Loucy (cell line): ENCODE data around the gene CCNJL.

ENCODE experiments used
- H2AFZ ChIP-seq: fragments of 200-600 bp; sonication (generic); 2 replicates; pipeline ENCODE4 v1.6.0; 2016; ENCODE audit warnings: antibody characterized with exemption, mild to moderate bottlenecking, low read length, moderate library complexity
- H3F3A ChIP-seq: fragments of 200-600 bp; 2 replicates; pipeline ENCODE4 v1.6.0; 2016; ENCODE audit warnings: antibody characterized with exemption, low read depth, mild to moderate bottlenecking
- H3K27me3 ChIP-seq: fragments of 200-600 bp; sonication (generic); 2 replicates; pipeline ENCODE4 v1.6.1; 2014; ENCODE audit warnings: low read length, mild to moderate bottlenecking; ENCODE audit not compliant: insufficient read depth, poor library complexity, severe bottlenecking
- H3K36me3 ChIP-seq: fragments of 200-600 bp; sonication (generic); 2 replicates; pipeline ENCODE4 v1.6.1; 2016; ENCODE audit warnings: low read length; ENCODE audit not compliant: insufficient read depth
- H3K4me1 ChIP-seq: fragments of 200-600 bp; sonication (generic); 2 replicates; pipeline ENCODE4 v1.5.1; 2014; ENCODE audit warnings: low read length, mild to moderate bottlenecking; ENCODE audit not compliant: insufficient read depth, poor library complexity, severe bottlenecking
- H3K4me2 ChIP-seq: fragments of 200-600 bp; sonication (generic); 2 replicates; pipeline ENCODE4 v1.6.0; 2014; ENCODE audit warnings: antibody characterized with exemption, low read length, low read depth, mild to moderate bottlenecking; ENCODE audit not compliant: poor library complexity, severe bottlenecking
- H3K4me3 ChIP-seq: fragments of 200-600 bp; sonication (generic); 2 replicates; pipeline ENCODE4 v1.5.1; 2014; ENCODE audit warnings: low read length, mild to moderate bottlenecking, mixed read lengths; ENCODE audit not compliant: poor library complexity, severe bottlenecking
- H3K79me2 ChIP-seq: fragments of 200-600 bp; sonication (generic); 2 replicates; pipeline ENCODE4 v1.6.1; 2014; ENCODE audit warnings: low read length; ENCODE audit not compliant: insufficient read depth
- H3K9ac ChIP-seq: fragments of 200-600 bp; sonication (generic); 2 replicates; pipeline ENCODE4 v1.6.0; 2014; ENCODE audit warnings: mild to moderate bottlenecking, low read depth, low read length, moderate library complexity; ENCODE audit not compliant: poor library complexity, severe bottlenecking
- H3K9me2 ChIP-seq: fragments of 200-600 bp; sonication (generic); replicated peaks from 2 replicates; pipeline ENCODE4 v1.6.1; 2016; ENCODE audit warnings: low read depth, low read length, mixed read lengths
- H3K9me3 ChIP-seq: fragments of 200-600 bp; sonication (generic); 2 replicates; pipeline ENCODE4 v1.6.1; 2014; ENCODE audit warnings: mild to moderate bottlenecking, antibody characterized with exemption, low read length, low read depth; ENCODE audit not compliant: insufficient read depth
- H4K20me1 ChIP-seq: fragments of 200-600 bp; sonication (generic); 2 replicates; pipeline ENCODE4 v1.6.0; 2014; ENCODE audit warnings: antibody characterized with exemption, low read length, mild to moderate bottlenecking; ENCODE audit not compliant: insufficient read depth, poor library complexity, severe bottlenecking
- CTCF ChIP-seq: fragments of 200-600 bp; sonication (generic); conservative IDR thresholded peaks from 2 replicates; pipeline ENCODE4 v1.5.1; 2014; ENCODE audit warnings: mild to moderate bottlenecking, antibody characterized with exemption, low read length
- EZH2phosphoT487 ChIP-seq: fragments of 200-600 bp; IDR thresholded peaks from 2 replicates; pipeline ENCODE4 v1.6.1; 2018; ENCODE audit warnings: antibody characterized with exemption, mild to moderate bottlenecking, moderate library complexity, borderline replicate concordance

CCNJL gene

GRCh38 chr5:160349249-160349934 lies 37.0 kb upstream of the CCNJL start:
- Histone ChIP-seq H3K4me1 (no peaks in the 10 kb centered on the region), H3K9ac (no peak overlapping the region), H3F3A (no peaks in the 10 kb centered on the region), H3K9me2 (no peaks in the 10 kb centered on the region), H3K4me2 (no peak overlapping the region), H3K27me3 (no peaks in the 10 kb centered on the region), H4K20me1 (no peaks in the 10 kb centered on the region), H3K4me3 (no peak overlapping the region), H3K9me3 (no peaks in the 10 kb centered on the region), H2AFZ (no peak overlapping the region), H3K36me3 (no peaks in the 10 kb centered on the region), H3K79me2 (no peaks in the 10 kb centered on the region)
- no peak for TF ChIP-seq EZH2phosphoT487
- TF ChIP-seq CTCF = no peak

- Histone ChIP-seq H4K20me1 (no peaks in the 10 kb centered on the region), H3K9me2 (no peaks in the 10 kb centered on the region), H3K9me3 (no peaks in the 10 kb centered on the region), H3K79me2 (no peaks in the 10 kb centered on the region), H3K27me3 (no peaks in the 10 kb centered on the region), H3K9ac (no peak overlapping the region), H2AFZ (no peak overlapping the region), H3K4me1 (peaks cover 9% of the 10 kb centered on the region), H3K36me3 (no peaks in the 10 kb centered on the region), H3K4me3 (no peak overlapping the region), H3K4me2 (no peak overlapping the region), H3F3A (no peaks in the 10 kb centered on the region)
- TF ChIP-seq CTCF (no peak), EZH2phosphoT487 (no peak)
Observed at GRCh38 chr5:160348080-160348479, 35.7 kb upstream of the CCNJL start.

- Histone ChIP-seq H3K27me3 (no peaks in the 10 kb centered on the region), H3K4me2 (no peak overlapping the region), H3K4me1 (peaks cover 14% of the 10 kb centered on the region), H3F3A (no peaks in the 10 kb centered on the region), H3K9me3 (no peaks in the 10 kb centered on the region), H3K36me3 (no peaks in the 10 kb centered on the region), H2AFZ (no peak overlapping the region), H3K9me2 (no peaks in the 10 kb centered on the region), H3K79me2 (no peaks in the 10 kb centered on the region), H3K4me3 (no peak overlapping the region), H4K20me1 (no peaks in the 10 kb centered on the region), H3K9ac (no peak overlapping the region)
- no peak for TF ChIP-seq CTCF
- TF ChIP-seq EZH2phosphoT487 = no peak
Observed at GRCh38 chr5:160347448-160347847, 35.1 kb upstream of the CCNJL start.
